ENCODE results near the gene PDAP1. TPM values are rescaled to one million over a fixed set of nuclear protein-coding genes. Genes with fewer than 3 reads are reported as not detected.
A peak's percentile ranks its signal among the peaks of the same experiment; 100 is the strongest.
"Not testable (repeated sequence)": the region's sequence is repeated elsewhere in the genome, so short reads cannot be mapped to it uniquely, and the experiment has no call there.

PDAP1 gene
- total RNA-seq, 1 experiment from 2014 or later, result 54.2 TPM

DNA sequence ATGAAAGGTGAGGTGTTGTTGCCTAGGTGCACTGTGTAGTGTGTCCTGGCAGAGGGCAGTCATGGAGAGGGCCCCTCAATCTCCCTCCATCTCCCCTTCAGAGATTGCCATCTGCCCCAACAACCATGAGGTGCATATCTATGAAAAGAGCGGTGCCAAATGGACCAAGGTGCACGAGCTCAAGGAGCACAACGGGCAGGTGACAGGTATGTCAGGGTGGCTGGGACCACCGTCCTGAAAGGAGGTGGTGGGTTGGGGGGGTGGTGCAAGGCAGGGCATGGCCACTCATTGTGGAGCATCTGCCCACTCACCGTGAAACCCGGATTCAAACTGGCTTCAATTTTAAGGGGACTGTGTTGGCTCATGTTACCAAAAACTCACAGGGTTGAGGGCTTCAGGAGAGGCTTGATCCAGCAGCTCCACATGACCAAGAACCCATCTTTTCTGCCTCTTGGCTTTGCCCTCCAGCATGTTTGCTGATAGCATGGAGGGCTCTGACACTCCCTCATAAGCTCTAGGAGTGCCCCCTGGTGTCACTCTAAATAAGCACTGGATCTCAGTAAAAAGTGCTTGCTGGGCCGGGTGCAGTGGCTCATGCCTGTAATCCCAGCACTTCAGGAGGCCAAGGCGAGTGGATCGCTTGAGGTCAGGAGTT, 21.7 kb downstream of the PDAP1 start:
- DNase-seq (ENCODE audit: low read depth, low spot score), result peak; percentile 84
- in situ Hi-C loops (cut with HindIII; ENCODE audit: low pct_unique_long_range_greater_than_20kb, low sequenced_read_pairs), result no loop called here

GRCh38 chr7:99385564-99385963, 22.8 kb downstream of the PDAP1 start:
- DNase-seq (ENCODE audit: low read depth, low spot score), result no peak
- in situ Hi-C loops (cut with HindIII; ENCODE audit: low pct_unique_long_range_greater_than_20kb, low sequenced_read_pairs), result no loop called here

GRCh38 chr7:99384523-99384922, 23.9 kb downstream of the PDAP1 start:
- DNase-seq (ENCODE audit: low read depth, low spot score), result no peak
- in situ Hi-C loops (cut with HindIII; ENCODE audit: low pct_unique_long_range_greater_than_20kb, low sequenced_read_pairs), result no loop called here

GRCh38 chr7:99383791-99384370, 24.5 kb downstream of the PDAP1 start:
- in situ Hi-C loops (cut with HindIII; ENCODE audit: low pct_unique_long_range_greater_than_20kb, low sequenced_read_pairs), result no loop called here

GRCh38 chr7:99383203-99383602, 25.2 kb downstream of the PDAP1 start:
- no peak for DNase-seq (ENCODE audit: low read depth, low spot score)
- in situ Hi-C loops (cut with HindIII; ENCODE audit: low pct_unique_long_range_greater_than_20kb, low sequenced_read_pairs), result no loop called here

More at GRCh38 chr7:99383791-99384370, 24.5 kb downstream of the PDAP1 start:
- no peak for DNase-seq (ENCODE audit: low read depth, low spot score)

GRCh38 chr7:99381664-99382075, 26.7 kb downstream of the PDAP1 start:
- in situ Hi-C loops (cut with HindIII; ENCODE audit: low pct_unique_long_range_greater_than_20kb, low sequenced_read_pairs), result no loop called here

GRCh38 chr7:99380823-99381663, 27.4 kb downstream of the PDAP1 start:
- DNase-seq (ENCODE audit: low read depth, low spot score), result peak; percentile 88
- in situ Hi-C loops (cut with HindIII; ENCODE audit: low pct_unique_long_range_greater_than_20kb, low sequenced_read_pairs), result no loop called here

More at GRCh38 chr7:99381664-99382075, 26.7 kb downstream of the PDAP1 start:
- DNase-seq (ENCODE audit: low read depth, low spot score), result no peak

- DNase-seq (ENCODE audit: low read depth, low spot score), result peak; percentile 55
These were observed 28.2 kb downstream of the PDAP1 start for GRCh38 chr7:99380032-99380822.

DNA sequence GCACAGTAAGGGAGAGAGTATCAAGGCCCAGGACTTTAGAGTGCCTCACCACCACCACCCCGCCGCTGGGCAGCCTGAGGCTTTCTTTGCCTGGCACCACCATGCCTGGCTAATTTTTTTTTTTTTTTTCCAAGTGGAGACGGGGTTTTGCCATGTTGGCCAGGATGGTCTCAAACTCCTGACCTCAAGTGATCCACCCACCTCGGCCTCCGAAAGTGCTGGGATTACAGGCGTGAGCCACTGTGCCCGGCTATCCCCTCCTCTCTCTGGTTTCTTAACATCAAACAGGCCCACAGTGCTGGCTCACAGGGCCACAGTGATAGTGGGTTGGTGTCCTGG, 28.7 kb downstream of the PDAP1 start:
- in situ Hi-C loops (cut with HindIII; ENCODE audit: low pct_unique_long_range_greater_than_20kb, low sequenced_read_pairs), result not testable (repeated sequence)

More at GRCh38 chr7:99380032-99380822, 28.2 kb downstream of the PDAP1 start:
- in situ Hi-C loops (cut with HindIII; ENCODE audit: low pct_unique_long_range_greater_than_20kb, low sequenced_read_pairs), result no loop called here

GRCh38 chr7:99379043-99379577, 29.3 kb downstream of the PDAP1 start:
- DNase-seq (ENCODE audit: low read depth, low spot score), result peak; percentile 62
- in situ Hi-C loops (cut with HindIII; ENCODE audit: low pct_unique_long_range_greater_than_20kb, low sequenced_read_pairs), result no loop called here

More for the DNA sequence above, 28.7 kb downstream of the PDAP1 start:
- DNase-seq (ENCODE audit: low read depth, low spot score), result not testable (repeated sequence)

DNA sequence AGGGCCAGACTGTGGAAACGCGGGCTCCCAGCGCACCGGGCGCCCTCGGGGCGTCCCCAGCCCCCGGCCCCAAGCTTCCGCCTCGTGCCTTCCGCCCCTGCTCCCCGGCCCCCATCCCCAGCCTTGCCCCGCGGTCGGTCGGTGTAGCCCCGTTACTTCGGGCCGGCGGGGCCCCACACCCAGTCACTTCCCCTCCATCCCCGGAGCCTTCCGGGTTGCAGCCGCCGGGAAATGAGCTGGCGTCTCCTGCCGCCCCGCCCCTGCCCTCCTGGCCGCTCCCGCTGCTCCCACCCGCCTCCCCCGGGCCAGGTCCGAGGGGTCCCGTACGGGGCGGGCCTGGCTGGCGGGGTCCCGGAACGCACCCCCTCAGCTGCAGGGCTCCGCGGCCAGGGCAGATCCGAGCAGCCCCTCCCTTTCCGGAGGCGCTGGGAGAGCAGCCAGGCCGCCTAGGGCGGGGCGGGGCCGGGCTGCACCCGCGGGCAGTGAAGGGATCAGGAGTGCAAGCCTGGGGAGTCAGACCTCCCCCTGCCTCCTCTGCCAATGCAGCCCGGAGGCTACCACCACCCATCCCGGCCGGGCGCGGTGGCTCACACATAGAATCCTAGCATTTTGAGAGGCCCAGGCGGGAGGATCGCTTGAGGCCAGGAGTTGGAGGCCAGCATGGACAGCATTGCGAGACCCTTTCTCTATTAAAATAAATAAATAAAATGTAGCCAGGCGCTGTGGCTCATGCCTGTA, 33.2 kb downstream of the PDAP1 start:
- DNase-seq (ENCODE audit: low read depth, low spot score), result peak; percentile 78
- in situ Hi-C loops (cut with HindIII; ENCODE audit: low pct_unique_long_range_greater_than_20kb, low sequenced_read_pairs), result no loop called here

- DNase-seq (ENCODE audit: low read depth, low spot score), result peak; percentile 88
- in situ Hi-C loops (cut with HindIII; ENCODE audit: low pct_unique_long_range_greater_than_20kb, low sequenced_read_pairs), result no loop called here
These were observed 34.0 kb downstream of the PDAP1 start, which contains the start of gene ARPC1B for GRCh38 chr7:99374111-99375064. Gene ARPC1B (plus strand): TSS chr7:99374730. CDS start chr7:99385715, 10,985 bp downstream.

- in situ Hi-C loops (cut with HindIII; ENCODE audit: low pct_unique_long_range_greater_than_20kb, low sequenced_read_pairs), result no loop called here
- DNase-seq (ENCODE audit: low read depth, low spot score), result no peak
These were observed 35.0 kb downstream of the PDAP1 start for GRCh38 chr7:99373091-99374066.

- peak; percentile 99 for DNase-seq (ENCODE audit: low read depth, low spot score)
- in situ Hi-C loops (cut with HindIII; ENCODE audit: low pct_unique_long_range_greater_than_20kb, low sequenced_read_pairs), result no loop called here
These were observed 35.9 kb downstream of the PDAP1 start for GRCh38 chr7:99372275-99373090.

All from SK-MEL-5 (cell line).